SK-N-SH (cell line): ENCODE data around the gene MBLAC1. TPM values are rescaled to one million over a fixed set of nuclear protein-coding genes. Genes with fewer than 3 reads are reported as not detected.

ENCODE experiments used
- ELF1 ChIP-seq: IDR thresholded peaks from 2 replicates; pipeline ENCODE4 v1.4.0; 2012
- EP300 ChIP-seq, 2 experiments: IDR thresholded peaks; 2 replicates each; pipeline versions ENCODE4 v1.4.0 to v1.6.1; 2012; ENCODE audit warnings: borderline replicate concordance in 1 of 2, low read depth in 1 of 2, low read length in 1 of 2
- FOSL2 ChIP-seq: IDR thresholded peaks from 2 replicates; pipeline ENCODE4 v1.4.0; 2012; ENCODE audit warnings: low read depth, mild to moderate bottlenecking, moderate library complexity, borderline replicate concordance
- FOXJ3 ChIP-seq: sonication (generic); formaldehyde crosslinking; IDR thresholded peaks from 2 replicates; pipeline ENCODE4 v1.5.1; 2020; ENCODE audit warnings: mild to moderate bottlenecking, missing genetic modification reagents
- FOXM1 ChIP-seq: IDR thresholded peaks from 2 replicates; pipeline ENCODE4 v1.4.0; 2012; ENCODE audit warnings: low read depth, mild to moderate bottlenecking
- JUND ChIP-seq: IDR thresholded peaks from 2 replicates; pipeline ENCODE4 v1.4.0; 2012
- MAX ChIP-seq: IDR thresholded peaks from 2 replicates; pipeline ENCODE4 v1.4.0; 2012; ENCODE audit warnings: low read depth
- MEF2A ChIP-seq: IDR thresholded peaks from 2 replicates; pipeline ENCODE4 v1.4.0; 2012; ENCODE audit warnings: low read depth, borderline replicate concordance
- RCOR1 ChIP-seq: fragments of 150-350 bp; IDR thresholded peaks from 2 replicates; pipeline ENCODE4 v1.6.1; 2017; ENCODE audit warnings: antibody characterized with exemption, low read length
- RFX5 ChIP-seq: IDR thresholded peaks from 2 replicates; pipeline ENCODE4 v1.6.1; 2012; ENCODE audit warnings: mild to moderate bottlenecking, improper control_type of control experiment, low read length
- RXRA ChIP-seq: IDR thresholded peaks from 2 replicates; pipeline ENCODE4 v1.4.0; 2012; ENCODE audit warnings: low read depth, mild to moderate bottlenecking, borderline replicate concordance
- SMC3 ChIP-seq: IDR thresholded peaks from 2 replicates; pipeline ENCODE4 v1.6.1; 2012; ENCODE audit warnings: low read depth, low read length, improper control_type of control experiment
- TAF1 ChIP-seq: IDR thresholded peaks from 2 replicates; pipeline ENCODE4 v1.6.1; 2012; ENCODE audit warnings: low read depth, mild to moderate bottlenecking, low read length, moderate library complexity, borderline replicate concordance
- TCF12 ChIP-seq: IDR thresholded peaks from 2 replicates; pipeline ENCODE4 v1.4.0; 2012
- TEAD4 ChIP-seq: IDR thresholded peaks from 2 replicates; pipeline ENCODE4 v1.4.0; 2012; ENCODE audit warnings: mild to moderate bottlenecking, borderline replicate concordance; ENCODE audit not compliant: insufficient read depth
- YY1 ChIP-seq: IDR thresholded peaks from 2 replicates; pipeline ENCODE4 v1.4.0; 2012; ENCODE audit warnings: low read depth, mild to moderate bottlenecking
- polyA plus RNA-seq, 3 experiments: library from polyadenylated mRNA; depleted of rRNA; stranded (reverse); fragments of >200 nt; gene quantifications; 2 replicates each; pipeline ENCODE4 v1.2.3, GENCODE V29; 2012
- TF ChIP-seq, protein P1 (sequence below): IDR thresholded peaks from 2 replicates; pipeline ENCODE4; 2012
- TF ChIP-seq, protein P2 (sequence below): IDR thresholded peaks from 2 replicates; pipeline ENCODE4 v1.6.1; 2012; ENCODE audit warnings: mild to moderate bottlenecking, low read depth, low read length, moderate library complexity
- TF ChIP-seq, protein P3 (sequence below): fragments of 200-600 bp; sonication (generic); IDR thresholded peaks from 2 replicates; pipeline ENCODE4 v1.6.1; 2017; ENCODE audit warnings: antibody characterized with exemption, mild to moderate bottlenecking, moderate library complexity

The MBLAC1 gene
- polyA plus RNA-seq, 1 of the 3 experiments (the other 2 are of a cell fraction), result 4.4 TPM

DNA sequence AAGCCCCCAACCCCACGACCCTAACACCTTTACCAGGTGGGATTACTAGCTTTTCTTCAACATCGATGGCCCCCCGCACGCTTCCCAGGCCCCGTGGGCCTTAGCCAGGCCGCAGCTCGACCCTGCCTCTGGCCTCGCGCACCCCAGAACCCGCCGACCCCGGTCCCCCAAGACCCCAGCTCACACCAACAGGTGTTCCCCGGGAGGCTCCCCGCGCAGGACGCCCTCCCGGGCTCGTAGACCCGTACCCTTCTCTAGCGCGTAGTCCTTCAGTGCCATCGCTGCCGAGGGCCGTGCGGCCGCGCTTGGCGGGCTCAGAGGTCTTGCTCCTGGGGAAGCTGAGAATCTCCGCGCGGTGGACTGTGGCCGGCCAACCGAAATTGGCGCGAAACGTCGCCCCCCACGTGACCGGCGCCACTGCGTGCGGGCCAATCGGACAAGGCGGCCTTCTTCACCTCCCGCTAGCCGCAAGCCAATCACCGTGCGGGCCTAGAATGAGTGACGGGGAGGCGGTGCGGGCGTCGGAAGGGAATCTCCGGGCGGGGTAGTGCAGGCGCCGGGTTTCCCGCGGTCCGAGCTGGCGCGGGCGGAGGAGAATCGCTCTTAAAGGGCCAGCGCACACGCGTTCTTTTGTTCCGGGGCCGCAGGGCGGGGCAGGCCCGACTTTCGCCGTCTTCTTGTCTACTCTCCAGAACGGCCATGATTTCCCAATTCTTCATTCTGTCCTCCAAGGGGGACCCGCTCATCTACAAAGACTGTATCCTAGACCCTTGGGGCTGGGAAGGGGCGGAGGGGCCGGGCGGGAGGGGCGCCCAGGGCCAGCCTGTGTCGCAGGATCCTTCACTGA, 25.5 kb upstream of the MBLAC1 start, which contains the start of the genes AP4M1 and MCM7 (continued):
- TF ChIP-seq, protein P1, sequence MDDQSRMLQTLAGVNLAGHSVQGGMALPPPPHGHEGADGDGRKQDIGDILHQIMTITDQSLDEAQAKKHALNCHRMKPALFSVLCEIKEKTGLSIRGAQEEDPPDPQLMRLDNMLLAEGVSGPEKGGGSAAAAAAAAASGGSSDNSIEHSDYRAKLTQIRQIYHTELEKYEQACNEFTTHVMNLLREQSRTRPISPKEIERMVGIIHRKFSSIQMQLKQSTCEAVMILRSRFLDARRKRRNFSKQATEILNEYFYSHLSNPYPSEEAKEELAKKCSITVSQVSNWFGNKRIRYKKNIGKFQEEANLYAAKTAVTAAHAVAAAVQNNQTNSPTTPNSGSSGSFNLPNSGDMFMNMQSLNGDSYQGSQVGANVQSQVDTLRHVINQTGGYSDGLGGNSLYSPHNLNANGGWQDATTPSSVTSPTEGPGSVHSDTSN, result peak; percentile 100
- TF ChIP-seq EP300 (IDR thresholded peaks at IDR 0.05; ENCODE audit: borderline replicate concordance in 1 of 2, low read depth in 1 of 2, low read length in 1 of 2) (no peak; a peak in 1 of 4 replicates), TEAD4 (0 out of 2 replicates have a peak, but pooled peaks have one; percentile 14), FOXJ3 (peak; percentile 60; the same call in 1 of the 2 replicates), MAX (peak; percentile 96), TCF12 (no peak), JUND (no peak), FOSL2 (no peak; the same call in 1 of the 2 replicates), MEF2A (no peak), FOXM1 (no peak; the same call in 1 of the 2 replicates), SMC3 (no peak), YY1 (peak; percentile 37; the same call in 1 of the 2 replicates), RCOR1 (no peak), ELF1 (peak; percentile 62; the same call in 1 of the 2 replicates), RFX5 (peak; percentile 54; the same call in 1 of the 2 replicates), TAF1 (peak; percentile 76; the same call in 1 of the 2 replicates), RXRA (no peak)
- TF ChIP-seq, protein P2, sequence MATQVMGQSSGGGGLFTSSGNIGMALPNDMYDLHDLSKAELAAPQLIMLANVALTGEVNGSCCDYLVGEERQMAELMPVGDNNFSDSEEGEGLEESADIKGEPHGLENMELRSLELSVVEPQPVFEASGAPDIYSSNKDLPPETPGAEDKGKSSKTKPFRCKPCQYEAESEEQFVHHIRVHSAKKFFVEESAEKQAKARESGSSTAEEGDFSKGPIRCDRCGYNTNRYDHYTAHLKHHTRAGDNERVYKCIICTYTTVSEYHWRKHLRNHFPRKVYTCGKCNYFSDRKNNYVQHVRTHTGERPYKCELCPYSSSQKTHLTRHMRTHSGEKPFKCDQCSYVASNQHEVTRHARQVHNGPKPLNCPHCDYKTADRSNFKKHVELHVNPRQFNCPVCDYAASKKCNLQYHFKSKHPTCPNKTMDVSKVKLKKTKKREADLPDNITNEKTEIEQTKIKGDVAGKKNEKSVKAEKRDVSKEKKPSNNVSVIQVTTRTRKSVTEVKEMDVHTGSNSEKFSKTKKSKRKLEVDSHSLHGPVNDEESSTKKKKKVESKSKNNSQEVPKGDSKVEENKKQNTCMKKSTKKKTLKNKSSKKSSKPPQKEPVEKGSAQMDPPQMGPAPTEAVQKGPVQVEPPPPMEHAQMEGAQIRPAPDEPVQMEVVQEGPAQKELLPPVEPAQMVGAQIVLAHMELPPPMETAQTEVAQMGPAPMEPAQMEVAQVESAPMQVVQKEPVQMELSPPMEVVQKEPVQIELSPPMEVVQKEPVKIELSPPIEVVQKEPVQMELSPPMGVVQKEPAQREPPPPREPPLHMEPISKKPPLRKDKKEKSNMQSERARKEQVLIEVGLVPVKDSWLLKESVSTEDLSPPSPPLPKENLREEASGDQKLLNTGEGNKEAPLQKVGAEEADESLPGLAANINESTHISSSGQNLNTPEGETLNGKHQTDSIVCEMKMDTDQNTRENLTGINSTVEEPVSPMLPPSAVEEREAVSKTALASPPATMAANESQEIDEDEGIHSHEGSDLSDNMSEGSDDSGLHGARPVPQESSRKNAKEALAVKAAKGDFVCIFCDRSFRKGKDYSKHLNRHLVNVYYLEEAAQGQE, result no peak
- TF ChIP-seq, protein P3, sequence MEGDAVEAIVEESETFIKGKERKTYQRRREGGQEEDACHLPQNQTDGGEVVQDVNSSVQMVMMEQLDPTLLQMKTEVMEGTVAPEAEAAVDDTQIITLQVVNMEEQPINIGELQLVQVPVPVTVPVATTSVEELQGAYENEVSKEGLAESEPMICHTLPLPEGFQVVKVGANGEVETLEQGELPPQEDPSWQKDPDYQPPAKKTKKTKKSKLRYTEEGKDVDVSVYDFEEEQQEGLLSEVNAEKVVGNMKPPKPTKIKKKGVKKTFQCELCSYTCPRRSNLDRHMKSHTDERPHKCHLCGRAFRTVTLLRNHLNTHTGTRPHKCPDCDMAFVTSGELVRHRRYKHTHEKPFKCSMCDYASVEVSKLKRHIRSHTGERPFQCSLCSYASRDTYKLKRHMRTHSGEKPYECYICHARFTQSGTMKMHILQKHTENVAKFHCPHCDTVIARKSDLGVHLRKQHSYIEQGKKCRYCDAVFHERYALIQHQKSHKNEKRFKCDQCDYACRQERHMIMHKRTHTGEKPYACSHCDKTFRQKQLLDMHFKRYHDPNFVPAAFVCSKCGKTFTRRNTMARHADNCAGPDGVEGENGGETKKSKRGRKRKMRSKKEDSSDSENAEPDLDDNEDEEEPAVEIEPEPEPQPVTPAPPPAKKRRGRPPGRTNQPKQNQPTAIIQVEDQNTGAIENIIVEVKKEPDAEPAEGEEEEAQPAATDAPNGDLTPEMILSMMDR, result no peak
